ENCODE measurements around the gene ZNF429. TPM values are rescaled to one million over a fixed set of nuclear protein-coding genes. Genes with fewer than 3 reads are reported as not detected.

Gene ZNF429
- total and polyA plus RNA-seq, 2 of the 4 experiments (the other 2 are of a cell fraction): 4.3 to 6.4 TPM

DNA sequence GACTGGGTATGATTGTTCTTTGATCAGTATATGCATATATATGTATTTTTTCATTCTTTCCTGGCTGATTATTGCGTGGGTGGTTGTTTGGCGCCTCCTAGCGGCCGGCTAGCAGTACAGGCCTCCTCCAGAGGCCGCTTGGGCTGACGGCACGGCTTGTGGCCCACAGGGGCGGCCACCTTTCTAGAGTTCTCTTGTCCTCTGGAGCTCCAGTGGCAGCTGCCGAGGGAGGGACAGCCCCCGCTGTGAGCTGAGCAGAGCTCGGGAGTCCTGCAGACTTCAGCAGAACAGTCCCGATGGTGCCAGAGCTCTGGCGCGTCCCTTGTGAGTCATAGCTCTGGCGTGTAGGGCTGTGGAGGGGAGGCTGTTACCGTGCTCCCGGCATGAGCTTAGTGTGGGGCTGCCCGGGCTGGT, 22.5 kb upstream of the ZNF429 start:
- Histone ChIP-seq H2AK9ac (replicated peaks; ENCODE audit: low read depth, low read length, poor library complexity) (no peak overlapping the region), H3K9ac (ENCODE audit: low read depth, low read length) (no peak overlapping the region), H3K79me1 (ENCODE audit: low read depth in 1 of 2, low read length in 2 of 2) (no peaks in the 10 kb centered on the region), H3K14ac (replicated peaks; ENCODE audit: low read depth, low read length) (no peak overlapping the region), H2AFZ (replicated peaks; ENCODE audit: low read length, poor library complexity) (no peak overlapping the region), H3K9me3 (ENCODE audit: control insufficient read depth, insufficient read depth, low read length) (peaks cover 20% of the 10 kb centered on the region), H2BK120ac (ENCODE audit: low read depth, low read length) (no peak overlapping the region), H3K18ac (ENCODE audit: low read depth, low read length) (no peak overlapping the region), H2BK5ac (ENCODE audit: low read depth, low read length, poor library complexity, severe bottlenecking) (no peak overlapping the region), H2BK15ac (ENCODE audit: low read depth, low read length) (no peak overlapping the region), H3K27ac (ENCODE audit: insufficient read depth, low read length) (no peak overlapping the region), H3K4ac (ENCODE audit: low read depth, low read length) (no peak overlapping the region), H3K23ac (ENCODE audit: low read depth, low read length) (no peak overlapping the region), H3K9me1 (ENCODE audit: insufficient read depth, low read length) (no peaks in the 10 kb centered on the region), H2AK5ac (ENCODE audit: low read depth, low read length) (no peak overlapping the region), H3K36me3 (ENCODE audit: control insufficient read depth, insufficient read depth, low read length) (no peaks in the 10 kb centered on the region), H4K8ac (ENCODE audit: low read depth in 2 of 2, low read length in 2 of 2) (no peak overlapping the region), H3K27me3 (ENCODE audit: control insufficient read depth, insufficient read depth, low read length) (no peaks in the 10 kb centered on the region), H3K4me1 (ENCODE audit: control insufficient read depth, insufficient read depth, low read length) (no peaks in the 10 kb centered on the region), H3K56ac (ENCODE audit: extremely low read depth, insufficient read depth, low read length) (no peak overlapping the region), H4K91ac (ENCODE audit: insufficient read depth, low read depth, low read length) (no peak overlapping the region), H3K4me3 (ENCODE audit: insufficient read depth, low read depth, low read length) (no peak overlapping the region), H4K20me1 (ENCODE audit: insufficient read depth, low read length) (no peaks in the 10 kb centered on the region), H2BK20ac (ENCODE audit: low read depth, low read length) (no peak overlapping the region), H4K5ac (ENCODE audit: low read depth, low read length) (no peak overlapping the region), H3K4me2 (ENCODE audit: low read depth, low read length) (no peak overlapping the region)
- dilution Hi-C loops (cut with HindIII; ENCODE audit: low sequenced_read_pairs, unreplicated experiment): no loop called here
- intact Hi-C loops (cut with micrococcal nuclease): no loop called here
- 100% methylated on average over 3 of the region's 18 CpGs; no CpG with 5 or more reads in 1 of the 2 experiments for WGBS, 2 experiments (ENCODE audit: extremely low coverage in 2 of 2, insufficient read length in 1 of 2)
- CTCF ChIA-PET: interaction anchor here (0.6 kb wide), 1 partner anchor 26 kb away, joined by 3 read pairs; no protein-coding TSS in a partner anchor
- no TSS peak for BruUV-seq (replicated peaks)
- TF ChIP-seq MAFK (IDR thresholded peaks at IDR 0.05; ENCODE audit: low read depth, low read length) (no peak), CHD1 (IDR thresholded peaks at IDR 0.05; ENCODE audit: low read depth, low read length) (no peak), RAD21 (IDR thresholded peaks at IDR 0.05; ENCODE audit: low read length) (peak; percentile 21)
- TF ChIP-seq, protein P1, sequence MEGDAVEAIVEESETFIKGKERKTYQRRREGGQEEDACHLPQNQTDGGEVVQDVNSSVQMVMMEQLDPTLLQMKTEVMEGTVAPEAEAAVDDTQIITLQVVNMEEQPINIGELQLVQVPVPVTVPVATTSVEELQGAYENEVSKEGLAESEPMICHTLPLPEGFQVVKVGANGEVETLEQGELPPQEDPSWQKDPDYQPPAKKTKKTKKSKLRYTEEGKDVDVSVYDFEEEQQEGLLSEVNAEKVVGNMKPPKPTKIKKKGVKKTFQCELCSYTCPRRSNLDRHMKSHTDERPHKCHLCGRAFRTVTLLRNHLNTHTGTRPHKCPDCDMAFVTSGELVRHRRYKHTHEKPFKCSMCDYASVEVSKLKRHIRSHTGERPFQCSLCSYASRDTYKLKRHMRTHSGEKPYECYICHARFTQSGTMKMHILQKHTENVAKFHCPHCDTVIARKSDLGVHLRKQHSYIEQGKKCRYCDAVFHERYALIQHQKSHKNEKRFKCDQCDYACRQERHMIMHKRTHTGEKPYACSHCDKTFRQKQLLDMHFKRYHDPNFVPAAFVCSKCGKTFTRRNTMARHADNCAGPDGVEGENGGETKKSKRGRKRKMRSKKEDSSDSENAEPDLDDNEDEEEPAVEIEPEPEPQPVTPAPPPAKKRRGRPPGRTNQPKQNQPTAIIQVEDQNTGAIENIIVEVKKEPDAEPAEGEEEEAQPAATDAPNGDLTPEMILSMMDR (conservative IDR thresholded peaks at IDR 0.05; ENCODE audit: low read depth, low read length): 0 out of 2 replicates have a peak, but pooled peaks have one; percentile 17
- TF ChIP-seq, protein P2, sequence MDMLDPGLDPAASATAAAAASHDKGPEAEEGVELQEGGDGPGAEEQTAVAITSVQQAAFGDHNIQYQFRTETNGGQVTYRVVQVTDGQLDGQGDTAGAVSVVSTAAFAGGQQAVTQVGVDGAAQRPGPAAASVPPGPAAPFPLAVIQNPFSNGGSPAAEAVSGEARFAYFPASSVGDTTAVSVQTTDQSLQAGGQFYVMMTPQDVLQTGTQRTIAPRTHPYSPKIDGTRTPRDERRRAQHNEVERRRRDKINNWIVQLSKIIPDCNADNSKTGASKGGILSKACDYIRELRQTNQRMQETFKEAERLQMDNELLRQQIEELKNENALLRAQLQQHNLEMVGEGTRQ (IDR thresholded peaks at IDR 0.05; ENCODE audit: low read depth, low read length): no peak
- no peak for DNase-seq
- in situ Hi-C loops (cut with MboI; ENCODE audit: low sequenced_read_pairs): no loop called here
- POLR2A ChIA-PET (ENCODE audit: unreplicated experiment): no interaction called here
- ATAC-seq (ENCODE audit: low read depth): no peak
